OCI-LY1 (cell line): ENCODE measurements around the gene VAPB.

Source experiments
- EZH2 ChIP-seq: fragments of 200-600 bp; sonication (generic), shearing (Covaris generic); IDR thresholded peaks from 2 replicates; pipeline ENCODE4 v1.8.0; 2017; ENCODE audit warnings: borderline replicate concordance, mixed run types, mild to moderate bottlenecking, antibody characterized with exemption, low read length, moderate library complexity, mixed read lengths
- TF ChIP-seq, protein P1 (sequence below): fragments of 200-600 bp; sonication (generic), shearing (Covaris generic); IDR thresholded peaks from 2 replicates; pipeline ENCODE4 v1.5.1; 2017; ENCODE audit warnings: mild to moderate bottlenecking, antibody characterized with exemption, low read length, moderate library complexity, mixed read lengths

DNA sequence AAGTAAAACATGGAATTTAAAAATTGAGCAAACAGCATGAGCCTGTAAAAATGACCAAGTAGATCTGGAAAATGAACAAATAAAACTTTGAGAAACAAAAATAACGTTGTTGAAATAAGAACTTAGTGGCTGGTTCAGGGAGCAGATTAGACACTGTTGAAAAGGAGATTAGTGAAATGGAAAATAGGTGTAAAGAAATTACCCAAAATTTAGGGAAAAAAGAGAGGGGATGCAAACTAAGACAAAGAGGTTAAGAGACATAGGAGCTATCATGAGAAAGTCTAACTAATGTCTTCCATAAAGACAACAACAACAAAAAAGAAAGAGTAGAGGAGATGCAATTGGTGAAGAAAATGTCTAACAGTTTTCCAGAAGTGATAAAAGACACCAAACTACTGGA, 97.2 kb downstream of the VAPB start:
- TF ChIP-seq EZH2, result no peak
- TF ChIP-seq, protein P1, sequence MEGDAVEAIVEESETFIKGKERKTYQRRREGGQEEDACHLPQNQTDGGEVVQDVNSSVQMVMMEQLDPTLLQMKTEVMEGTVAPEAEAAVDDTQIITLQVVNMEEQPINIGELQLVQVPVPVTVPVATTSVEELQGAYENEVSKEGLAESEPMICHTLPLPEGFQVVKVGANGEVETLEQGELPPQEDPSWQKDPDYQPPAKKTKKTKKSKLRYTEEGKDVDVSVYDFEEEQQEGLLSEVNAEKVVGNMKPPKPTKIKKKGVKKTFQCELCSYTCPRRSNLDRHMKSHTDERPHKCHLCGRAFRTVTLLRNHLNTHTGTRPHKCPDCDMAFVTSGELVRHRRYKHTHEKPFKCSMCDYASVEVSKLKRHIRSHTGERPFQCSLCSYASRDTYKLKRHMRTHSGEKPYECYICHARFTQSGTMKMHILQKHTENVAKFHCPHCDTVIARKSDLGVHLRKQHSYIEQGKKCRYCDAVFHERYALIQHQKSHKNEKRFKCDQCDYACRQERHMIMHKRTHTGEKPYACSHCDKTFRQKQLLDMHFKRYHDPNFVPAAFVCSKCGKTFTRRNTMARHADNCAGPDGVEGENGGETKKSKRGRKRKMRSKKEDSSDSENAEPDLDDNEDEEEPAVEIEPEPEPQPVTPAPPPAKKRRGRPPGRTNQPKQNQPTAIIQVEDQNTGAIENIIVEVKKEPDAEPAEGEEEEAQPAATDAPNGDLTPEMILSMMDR, result no peak
